NCI-H748 (cell line): ENCODE data around the gene BMP7.
A peak's percentile ranks its signal among the peaks of the same experiment; 100 is the strongest.

ENCODE experiments used
- DNase-seq: peaks from one replicate; lab custom pipeline; 2025; ENCODE audit not compliant: unreplicated experiment; lab: John Stamatoyannopoulos, UW

The BMP7 gene

DNA sequence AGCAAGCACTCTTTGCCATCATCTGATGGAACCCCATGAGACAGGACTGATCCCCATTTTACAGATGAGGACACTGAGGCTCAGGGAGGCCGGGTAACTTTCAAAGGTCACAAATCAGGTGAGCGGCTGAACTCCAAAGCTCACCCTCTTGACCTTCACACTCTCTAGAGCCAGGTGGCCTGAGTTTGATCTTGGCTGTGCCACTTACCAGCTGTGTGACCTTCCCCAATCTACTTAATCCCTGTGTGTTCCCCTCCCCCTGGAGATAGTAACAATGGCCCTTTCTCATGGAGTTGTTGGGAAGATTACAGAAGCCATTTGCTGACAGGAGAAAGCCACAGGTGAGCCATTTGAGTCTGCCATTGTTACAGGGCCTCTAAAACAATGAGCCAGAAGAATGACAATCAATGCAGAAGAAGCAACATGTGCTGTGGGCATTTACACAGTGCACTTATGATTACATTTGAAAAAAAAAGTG lies 34.5 kb downstream of the BMP7 start:
- peak; percentile 74 for DNase-seq

DNA sequence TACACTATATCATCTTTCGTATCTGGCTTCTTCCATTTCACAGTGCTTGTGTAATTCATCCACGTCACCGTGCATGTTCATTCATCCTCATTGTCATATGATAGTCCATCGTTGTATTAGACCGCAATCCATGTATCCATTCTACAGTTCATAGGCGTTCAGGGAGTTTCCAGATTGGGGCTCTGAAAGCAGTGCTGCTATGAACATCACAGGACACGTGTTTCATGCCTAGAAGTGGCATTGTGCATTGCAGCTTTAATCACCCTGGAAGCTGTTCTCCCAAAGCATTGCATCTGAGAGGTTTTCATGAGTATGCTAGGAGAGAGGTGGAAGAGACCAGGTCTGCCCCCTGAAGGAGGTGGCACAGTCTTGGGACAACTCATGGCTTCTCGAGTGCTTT lies 35.3 kb downstream of the BMP7 start:
- DNase-seq, result no peak

DNA sequence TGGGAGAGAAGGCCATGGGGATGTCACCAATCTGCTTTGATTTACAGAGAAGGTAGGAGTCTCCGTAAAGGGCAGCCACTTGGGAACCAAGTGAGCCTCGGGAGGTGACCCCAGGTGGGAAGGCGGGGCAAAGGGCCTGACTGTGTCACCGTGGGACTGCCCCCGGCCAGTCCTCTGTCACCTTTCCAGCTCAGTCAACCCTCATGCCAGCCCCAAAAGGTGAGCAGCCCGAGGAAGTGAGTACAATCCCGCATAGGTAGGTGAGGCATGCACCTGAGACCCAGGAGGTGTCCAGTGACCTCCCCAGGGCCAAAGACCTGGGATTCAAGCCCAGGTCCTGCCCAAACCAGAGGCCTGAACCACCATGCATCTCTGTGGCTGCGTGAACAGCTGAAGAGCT lies 36.2 kb downstream of the BMP7 start:
- DNase-seq, result no peak

DNA sequence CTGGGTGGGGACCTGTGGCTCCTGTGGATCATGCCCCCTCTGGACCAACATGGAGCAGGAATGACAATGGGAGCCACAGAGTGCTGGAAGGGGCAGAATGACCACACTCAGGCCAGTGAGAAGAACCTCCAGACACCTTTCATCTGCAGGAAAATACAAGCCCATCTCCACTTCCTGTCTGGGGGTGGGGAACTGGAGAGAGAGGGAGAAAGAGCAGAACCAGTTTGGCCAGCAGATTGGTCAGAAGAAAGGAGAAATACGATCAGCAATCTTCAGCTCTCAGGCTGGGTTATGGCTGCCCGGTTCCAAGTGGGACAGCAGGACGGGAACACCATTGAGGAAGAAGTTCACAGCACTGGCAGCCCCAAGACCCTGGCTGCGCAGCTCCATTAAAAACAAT lies 37.0 kb downstream of the BMP7 start:
- DNase-seq, result peak; percentile 2

DNA sequence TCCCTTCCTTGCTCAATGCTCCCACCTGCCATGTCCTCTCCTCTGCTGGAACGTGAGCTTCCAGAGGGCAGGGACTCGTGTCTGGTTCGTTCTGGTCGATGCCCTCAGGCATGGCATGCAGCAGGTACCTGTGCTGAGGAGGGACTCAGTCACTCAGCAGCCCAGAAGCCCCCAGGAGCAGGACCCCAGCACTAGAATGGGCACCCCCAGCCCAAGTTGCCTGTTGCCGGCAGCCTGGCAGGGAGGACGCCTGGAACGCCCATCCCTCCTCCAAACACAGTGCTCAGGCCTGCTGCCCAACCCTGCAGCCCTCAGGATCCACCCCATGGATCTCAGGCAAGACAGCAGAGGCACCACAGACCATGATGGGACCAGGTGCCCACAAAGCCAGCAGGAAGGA lies 40.6 kb downstream of the BMP7 start:
- DNase-seq, result no peak

DNA sequence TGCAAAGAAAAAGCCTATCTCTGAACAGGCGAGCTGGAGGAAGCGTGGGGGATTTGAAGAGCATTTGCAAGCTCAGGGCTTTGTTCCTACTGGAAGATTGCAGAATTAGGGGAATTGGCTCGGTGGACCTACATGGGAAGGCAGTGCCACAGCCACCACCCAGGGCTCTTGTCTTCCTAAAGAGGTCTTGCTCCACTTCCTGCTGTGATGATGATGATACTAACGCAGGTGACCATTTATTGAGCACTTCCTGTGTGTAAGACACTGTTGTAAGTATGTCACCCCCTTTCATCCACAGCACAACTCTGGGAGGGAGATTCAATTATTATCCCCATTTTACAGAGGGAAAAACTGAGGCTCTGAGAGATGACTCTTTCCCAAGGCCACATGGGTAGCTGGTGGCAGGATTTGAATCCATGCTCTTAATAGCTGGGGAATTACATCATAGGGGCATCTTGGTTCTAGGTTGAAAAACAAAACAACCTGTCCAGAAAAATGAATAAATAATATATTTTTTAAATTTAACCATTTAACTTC lies 41.2 kb downstream of the BMP7 start:
- no peak for DNase-seq

DNA sequence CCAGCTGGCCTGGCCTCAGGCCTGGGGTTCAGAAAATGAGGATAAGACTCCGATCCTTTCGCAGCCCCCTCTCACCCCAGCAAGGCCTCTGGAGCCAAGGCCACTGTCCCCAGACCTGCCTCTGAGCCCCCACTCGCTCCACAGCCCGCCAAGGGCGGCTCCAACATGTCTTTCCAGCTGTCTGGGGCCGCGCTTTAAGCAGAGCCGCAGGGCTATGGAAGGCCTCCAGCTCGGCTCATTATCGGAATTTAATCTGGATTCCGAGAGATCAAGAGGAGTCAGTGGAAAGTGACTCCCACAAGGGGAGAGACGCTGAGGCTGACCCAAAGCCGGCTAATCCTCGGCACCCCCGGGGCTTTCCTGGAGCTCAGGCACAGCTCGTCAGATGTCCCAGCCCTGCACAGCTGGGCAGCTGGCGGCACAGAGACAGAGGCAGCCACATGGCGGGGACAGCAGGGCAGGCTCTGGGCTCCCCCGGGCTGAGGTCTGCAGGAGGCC lies 41.8 kb downstream of the BMP7 start:
- DNase-seq, result no peak

DNA sequence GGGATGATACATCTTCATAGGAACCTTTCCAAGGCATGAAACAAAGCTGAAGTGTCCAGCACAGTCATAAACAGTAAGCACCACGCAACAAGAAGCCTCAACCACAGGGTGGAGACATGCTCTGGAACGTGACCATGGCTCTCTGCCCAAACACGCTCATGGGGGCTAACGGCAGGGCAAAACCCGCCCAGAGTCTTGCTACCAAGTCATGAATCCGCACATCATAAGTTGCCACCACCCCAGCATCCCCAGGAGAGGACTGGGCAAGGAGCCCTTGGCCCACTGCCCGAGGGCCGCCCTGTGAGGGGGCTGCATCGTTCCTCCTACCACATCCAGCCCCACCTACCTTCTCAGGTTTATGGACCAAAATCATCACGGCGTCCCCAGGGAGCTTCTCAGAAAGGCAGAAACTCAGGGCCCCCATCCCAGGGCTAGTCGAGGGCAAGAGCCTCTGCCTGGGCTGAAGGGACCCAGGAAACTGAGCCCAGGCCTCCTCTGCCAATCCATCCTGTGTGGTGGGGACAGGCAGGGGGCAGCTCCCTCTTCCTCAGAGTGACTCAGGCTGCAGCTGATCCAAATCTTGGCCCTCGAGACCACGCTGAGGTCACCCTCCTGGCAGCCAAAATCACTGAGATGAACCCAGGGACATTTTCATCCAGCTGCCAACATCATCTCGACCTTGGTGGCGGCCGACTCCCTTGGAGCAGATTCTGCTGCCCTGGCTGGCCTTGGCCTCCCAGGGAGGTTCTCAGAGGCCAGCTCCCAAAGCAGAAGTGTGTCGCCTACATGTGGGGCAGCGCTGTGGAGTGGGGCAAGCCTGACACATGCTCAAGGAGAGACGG lies 42.6 kb downstream of the BMP7 start:
- DNase-seq, result no peak

DNA sequence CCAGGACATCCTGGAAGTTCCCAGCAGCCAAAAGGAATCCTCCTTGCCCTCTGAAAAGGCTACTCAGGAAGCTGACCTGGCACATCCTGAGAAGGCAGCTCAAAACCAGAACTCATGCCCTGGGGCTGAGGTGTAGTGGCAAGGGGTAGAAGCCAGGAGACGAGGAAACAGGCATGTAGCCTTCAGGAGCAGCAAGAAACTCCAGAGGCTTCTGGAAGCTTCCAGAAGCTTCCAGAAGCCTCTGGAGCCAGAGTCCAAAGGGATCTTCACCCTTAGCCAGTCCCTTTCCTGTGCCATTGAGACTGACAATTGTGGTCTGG lies 43.9 kb downstream of the BMP7 start:
- DNase-seq, result no peak

DNA sequence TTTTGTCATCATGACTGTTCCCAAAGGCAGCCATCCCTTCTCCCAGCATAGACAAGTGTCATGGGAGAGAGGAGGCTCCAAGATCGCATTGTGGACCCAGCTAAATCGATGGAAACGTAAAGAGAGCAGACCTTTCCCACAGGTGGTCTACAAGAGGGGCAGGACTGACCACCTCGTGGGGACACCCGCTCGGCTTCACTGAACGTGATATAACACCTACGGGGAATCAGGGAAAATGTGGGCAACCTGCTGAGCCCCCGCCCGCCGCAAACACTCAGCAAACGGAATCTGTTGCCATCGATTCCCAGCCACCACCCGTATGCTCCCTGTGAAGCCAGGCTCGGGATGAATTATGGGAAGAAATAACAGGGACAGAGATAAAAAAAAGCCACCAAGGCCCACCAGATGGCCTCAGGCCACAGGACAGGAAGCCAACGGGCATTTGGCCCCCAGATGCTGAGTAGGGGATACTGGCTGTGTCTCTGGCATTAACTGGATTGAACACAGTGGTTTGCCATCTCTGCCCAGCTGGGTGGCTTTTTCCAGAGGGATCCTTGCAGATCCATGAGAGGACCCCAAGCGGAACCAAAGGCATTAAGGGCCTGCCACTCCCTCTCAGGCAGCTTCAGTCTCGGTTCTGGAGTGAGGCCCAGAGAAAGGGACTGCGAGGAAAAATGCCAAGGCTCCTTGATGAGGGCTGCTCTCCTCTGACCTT lies 44.4 kb downstream of the BMP7 start:
- DNase-seq, result no peak

DNA sequence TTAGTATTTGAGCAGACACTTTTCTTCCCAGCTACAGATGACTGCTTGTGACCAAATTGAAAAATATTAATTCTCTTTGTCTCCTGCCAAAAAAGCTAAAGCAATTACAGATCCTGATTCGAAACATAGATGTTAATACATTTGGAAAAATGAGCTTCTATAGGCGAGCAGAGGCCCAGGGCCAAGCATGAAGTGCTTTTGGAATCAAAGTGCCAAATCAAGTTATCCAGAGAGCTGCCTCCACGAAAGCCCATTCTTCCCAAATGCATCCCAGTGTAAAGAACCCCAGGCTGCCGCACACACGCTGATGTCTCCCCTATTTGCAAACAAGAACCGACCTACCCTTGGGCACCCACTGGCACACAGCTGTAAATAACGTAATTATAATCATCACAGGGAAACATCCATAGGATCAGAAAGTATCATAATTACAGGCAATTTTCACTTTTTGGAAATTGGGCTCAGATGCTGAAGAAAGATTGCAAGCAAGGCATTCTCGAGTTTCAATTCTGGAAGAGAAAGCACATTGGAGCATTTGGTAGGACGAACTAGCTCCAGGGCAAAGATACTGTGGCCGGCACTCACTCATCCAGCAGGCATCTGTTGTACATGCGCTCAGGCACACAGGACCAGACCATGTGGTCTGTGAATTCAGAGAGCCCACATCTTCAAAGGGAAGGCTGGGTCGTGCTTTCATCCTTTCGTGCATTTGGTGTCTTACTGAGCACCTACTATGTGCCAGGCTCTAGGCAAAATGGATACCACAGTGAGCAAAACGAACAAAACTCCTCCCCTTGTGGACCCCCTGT lies 45.9 kb downstream of the BMP7 start:
- DNase-seq, result no peak

DNA sequence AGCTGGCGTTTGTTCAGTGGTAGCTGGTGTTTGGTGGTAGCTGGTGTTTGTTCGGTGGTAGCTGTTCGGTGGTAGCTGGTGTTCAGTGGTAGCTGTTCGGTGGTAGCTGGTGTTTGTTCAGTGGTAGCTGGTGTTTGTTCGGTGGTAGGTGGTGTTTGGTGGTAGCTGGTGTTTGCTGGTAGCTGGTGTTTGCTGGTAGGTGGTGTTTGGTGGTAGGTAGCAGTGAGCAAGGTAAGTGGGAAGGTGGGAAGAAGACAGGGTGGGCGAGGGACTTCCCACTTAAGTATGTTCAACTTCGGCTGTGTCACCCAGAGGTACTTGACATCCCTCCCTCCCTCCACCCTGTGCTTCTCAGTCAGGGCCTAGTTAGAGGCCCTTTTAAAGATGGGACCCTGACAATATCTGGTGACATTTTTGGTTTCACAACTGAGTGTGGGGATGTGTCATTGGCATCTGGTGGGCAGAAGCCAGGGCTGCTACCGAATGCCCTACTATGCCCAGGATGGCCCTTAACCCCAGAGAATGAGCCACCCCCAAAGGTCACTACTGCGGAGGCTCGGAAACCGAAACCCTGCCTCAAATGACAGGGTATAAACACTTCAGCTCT lies 47.3 kb downstream of the BMP7 start:
- no peak for DNase-seq

DNA sequence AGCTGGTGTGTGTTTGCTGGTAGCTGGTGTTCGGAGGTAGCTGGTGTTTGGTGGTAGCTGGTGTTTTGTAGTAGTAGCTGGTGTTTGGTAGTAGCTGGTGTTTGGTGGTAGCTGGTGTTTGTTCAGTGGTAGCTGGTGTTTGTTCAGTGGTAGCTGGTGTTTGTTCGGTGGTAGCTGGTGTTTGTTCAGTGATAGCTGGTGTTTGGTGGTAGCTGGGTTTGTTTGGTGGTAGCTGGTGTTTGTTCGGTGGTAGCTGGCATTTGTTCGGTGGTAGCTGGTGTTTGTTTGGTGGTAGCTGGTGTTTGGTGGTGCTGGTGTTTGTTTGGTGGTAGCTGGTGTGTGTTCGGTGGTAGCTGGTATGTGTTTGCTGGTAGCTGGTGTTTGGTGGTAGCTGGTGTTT lies 48.0 kb downstream of the BMP7 start:
- DNase-seq, result no peak

DNA sequence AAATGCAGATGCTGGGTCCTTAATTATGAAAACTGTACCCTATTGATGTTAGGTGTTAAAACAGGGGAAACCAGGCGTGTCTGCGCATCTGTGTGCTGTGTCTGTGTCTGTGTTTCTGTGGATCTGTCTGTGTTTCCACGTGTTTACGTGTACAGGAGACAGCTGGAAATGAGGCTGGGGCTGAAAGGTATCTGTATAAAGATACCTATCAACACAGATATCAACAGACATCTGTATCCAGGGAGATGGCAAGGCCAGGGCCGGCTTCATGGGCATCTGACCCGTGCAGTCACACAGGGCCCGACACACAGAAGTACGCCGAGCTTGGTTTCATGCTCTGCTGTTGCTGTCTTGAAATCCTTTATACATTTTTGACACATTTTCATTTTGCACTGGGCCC lies 48.6 kb downstream of the BMP7 start:
- no peak for DNase-seq

DNA sequence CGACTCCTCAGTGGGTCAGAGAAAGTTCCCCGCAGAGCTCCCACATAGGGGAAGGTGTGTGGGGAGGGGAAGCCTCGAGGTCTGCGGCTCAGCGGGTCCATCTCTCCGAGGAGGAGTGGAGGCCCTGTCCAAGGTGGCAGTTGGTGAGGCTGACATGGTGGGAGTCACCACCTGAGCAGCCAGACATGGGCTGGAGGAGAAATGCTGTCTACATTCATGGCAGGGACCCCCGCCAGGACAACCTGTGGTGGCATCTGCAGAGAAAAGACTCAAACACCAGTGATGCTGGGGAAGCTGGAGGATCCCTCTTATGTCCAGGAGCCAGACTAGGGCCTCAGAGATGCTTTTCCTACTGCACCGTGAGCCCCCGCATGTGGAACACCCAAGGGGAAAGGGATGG lies 49.8 kb downstream of the BMP7 start:
- DNase-seq, result no peak

DNA sequence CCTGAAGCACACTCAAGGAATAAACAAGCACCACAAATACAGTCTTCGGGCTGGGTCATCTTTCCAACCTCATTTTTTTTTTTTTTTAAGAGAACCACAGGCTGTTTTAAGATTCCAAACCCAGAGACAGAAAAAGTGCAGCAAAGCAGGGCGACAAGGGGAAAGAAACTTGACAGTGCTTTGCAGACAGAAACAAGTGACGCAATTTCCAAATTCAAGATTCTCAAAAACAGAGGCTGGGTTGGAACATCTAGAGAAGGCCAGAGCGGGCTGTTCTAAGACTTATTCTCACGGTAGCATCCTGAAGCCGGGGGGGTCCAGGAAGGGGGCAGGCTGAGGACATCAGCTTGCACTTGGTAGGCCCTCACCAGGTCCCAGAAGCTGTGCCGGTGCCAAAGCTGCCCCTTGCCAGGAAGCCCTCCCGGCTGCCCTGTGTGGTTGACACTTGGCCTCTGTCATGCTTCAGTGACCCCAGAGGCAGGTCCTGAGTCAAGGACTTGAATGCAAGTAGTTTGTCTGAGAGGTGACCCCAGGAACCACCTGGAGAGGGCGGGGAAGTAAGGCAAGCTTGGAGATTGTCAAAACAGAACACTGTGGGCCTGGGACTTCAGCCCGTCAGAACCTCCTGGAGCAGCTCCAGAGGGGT lies 50.5 kb downstream of the BMP7 start:
- DNase-seq, result no peak

DNA sequence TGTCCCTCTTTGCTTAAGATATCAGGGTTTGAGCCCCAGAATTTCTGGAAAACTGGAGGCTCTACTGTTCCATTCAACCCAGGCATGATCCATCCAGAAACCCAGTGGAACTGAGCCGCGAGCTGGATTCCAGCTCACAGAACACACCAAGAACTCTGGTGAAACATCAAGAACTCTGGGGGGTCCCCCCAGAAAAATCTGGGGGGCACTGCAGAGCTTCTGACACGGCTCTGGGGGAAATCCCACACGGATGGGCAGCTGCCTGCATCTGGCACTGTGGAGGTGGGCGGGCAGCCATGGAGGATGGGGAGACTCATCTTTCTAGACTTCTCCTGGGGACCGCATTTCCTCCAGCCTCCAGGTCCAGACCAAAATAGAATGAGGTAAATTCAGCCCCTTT lies 51.0 kb downstream of the BMP7 start:
- no peak for DNase-seq

DNA sequence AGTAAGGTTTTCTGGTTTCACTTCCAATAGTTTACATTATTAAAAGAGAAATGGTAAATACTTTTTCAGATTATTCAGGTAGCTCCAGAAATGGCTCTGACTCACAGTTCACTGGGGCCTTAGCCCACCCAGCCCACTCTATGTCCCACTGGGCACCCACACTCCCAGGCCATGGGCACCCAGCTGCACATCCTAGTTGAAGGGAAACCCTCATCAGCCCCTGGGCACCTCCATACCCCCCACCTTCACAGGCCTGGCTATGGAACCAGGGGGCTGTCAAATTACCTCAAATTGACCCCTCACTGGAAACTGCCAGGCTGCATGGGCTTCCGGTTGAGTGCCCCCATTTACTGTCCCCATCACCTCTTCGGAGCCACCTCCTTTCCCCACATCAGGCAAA lies 51.5 kb downstream of the BMP7 start:
- DNase-seq, result no peak

DNA sequence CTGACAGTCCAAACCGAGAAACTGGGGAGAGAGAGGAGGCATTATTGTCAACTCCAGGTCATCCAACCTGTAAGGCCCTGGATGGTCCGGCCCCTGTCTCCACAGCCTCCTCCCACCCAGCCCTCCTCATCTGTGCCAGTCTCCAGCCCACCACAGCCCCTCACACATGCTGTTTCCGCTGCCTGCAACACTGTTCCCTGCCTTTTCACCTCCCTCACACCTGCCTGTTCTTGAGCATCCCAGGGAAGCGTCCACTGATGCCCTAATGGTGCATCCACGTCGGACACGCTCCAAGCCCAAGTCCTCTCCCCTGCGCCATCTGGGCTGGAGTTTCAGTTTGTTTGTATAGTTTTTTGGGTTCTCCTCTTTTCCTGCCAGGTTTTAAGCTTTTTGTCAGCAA lies 52.0 kb downstream of the BMP7 start:
- DNase-seq, result no peak

DNA sequence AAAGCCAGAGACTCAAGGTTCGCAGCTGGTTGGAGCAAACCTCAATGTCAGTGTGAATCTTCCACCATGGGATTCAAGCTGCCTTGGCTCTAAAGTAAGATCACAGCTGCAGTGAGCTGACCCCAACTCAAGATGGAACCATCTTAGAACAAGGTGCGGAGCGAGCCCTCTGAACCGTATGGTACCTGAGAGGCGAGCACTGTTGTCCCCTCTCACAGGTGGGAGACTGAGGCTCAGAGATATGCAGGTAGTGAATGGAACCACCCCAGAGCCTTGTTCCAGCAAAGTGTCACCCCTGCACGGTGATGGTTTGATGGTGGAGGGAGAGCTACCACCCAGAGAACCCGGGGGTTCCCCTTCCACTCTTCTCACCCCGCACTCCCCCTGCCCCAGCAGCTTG lies 52.5 kb downstream of the BMP7 start:
- DNase-seq, result no peak

DNA sequence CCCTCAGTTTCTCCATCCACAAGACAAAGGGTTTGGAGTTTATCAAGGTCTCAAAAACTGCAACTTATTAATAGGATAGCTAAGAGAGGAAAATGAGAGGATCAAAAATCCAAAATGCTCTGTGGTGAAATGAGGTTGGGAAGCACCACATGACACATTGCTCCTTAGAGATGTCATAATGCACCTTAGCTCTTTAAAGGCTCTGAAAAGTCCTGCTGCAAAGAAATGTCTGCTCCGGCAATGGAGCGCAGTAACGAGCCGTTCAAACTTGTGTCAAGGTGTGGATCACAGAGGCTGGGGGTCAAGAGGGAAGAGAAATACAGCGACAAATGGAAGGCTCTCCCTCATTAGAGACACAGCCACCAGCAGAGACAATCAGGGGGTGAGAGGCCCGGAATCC lies 53.1 kb downstream of the BMP7 start:
- DNase-seq, result no peak
